Activated T-helper 9 cell treated with anti-CD3 and anti-CD28 coated beads, Interleukin-2, amount 50 U/mL, for 16 hours (primary cell): Measurements from ENCODE around the gene TMEM260.

Experiments used
- DNase-seq: peaks from one replicate; pipeline ENCODE4 v3.0.0-alpha.2; 2020; ENCODE audit warnings: low read depth

TMEM260 gene

DNA sequence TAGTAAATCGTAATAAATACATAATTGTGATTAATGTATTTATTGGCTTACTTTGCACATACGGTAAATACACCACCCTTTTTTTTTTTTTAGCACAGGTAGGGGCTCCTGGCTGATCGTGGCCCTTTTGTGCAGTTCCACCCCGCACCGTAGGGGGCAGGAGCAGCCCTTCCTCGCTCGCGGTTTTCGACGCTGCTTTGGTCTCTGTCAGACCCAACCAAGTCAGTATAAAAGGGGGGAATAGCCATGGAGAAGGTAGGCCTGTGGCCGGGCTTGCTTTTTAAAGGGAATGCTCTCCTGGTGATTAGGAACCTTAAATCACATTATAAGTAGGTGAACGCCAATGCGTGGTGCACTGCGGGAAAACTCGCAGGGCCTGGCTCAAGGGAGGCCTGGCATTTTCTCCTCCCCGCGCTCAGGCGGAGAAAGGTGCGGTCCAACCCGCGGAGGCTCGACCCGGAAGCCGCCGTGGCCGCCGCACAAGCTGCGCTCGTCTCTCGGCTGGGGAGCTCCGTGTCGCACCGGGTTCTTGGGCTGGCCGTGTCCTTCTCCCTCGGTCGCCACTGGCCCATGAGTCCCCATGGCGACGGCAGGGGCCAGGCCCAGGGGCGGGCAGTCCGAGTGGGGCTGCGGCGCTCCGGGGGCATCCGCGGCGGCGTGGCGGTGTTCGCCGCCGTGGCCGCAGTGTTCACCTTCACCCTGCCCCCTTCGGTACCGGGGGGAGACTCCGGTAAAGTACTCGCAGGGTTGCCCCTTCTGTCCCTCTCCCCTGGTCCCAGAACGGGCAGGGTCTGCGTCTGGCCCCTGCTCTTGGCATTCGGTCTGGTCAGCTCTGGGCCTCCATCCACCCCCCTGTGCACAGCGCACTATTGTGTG lies at the start of gene TMEM260:
Gene TMEM260, plus strand, starts transcription at position 454 of the 876 bp plus-strand sequence. Its CDS starts 117 bp downstream, at position 571.
- DNase-seq, result peak; percentile 85

DNA sequence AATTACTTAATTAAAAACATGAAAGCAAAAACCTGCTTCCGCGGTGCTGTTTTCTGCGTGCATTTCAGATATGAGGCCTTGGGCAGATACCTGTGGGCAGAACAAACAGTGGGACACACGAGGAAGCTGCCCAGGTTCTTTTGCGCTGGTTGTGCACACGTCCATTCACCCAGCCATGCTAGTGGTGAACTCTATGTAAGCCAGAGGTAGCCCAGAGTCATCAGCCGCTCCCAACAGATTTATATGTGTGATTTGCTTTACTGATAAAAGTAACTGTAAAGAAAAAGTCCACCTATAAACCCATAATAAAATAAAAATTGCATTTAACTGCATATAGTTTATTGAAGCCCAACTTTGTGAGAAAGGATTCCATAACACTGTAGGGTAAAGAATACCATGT lies 47.1 kb upstream of the TMEM260 start:
- DNase-seq, result no peak

DNA sequence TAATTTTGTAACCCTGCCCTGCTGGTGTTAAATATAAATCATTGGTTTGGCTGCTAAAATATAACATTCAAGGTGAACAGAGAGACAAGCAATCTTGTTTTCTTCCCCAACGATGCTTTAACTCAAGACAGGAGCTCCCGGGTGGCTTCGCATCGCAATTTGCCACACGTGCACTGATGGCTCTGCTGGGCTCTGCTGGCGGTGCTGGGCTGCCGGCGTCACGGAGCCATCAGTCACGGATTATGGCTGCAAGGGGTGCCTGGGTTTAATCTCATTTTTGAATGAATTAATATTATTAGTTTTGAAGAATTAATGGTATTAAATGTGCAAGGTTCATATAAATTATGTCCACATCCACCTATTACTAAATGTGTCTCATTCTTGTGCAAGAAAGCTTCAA lies 44.9 kb upstream of the TMEM260 start:
- no peak for DNase-seq

DNA sequence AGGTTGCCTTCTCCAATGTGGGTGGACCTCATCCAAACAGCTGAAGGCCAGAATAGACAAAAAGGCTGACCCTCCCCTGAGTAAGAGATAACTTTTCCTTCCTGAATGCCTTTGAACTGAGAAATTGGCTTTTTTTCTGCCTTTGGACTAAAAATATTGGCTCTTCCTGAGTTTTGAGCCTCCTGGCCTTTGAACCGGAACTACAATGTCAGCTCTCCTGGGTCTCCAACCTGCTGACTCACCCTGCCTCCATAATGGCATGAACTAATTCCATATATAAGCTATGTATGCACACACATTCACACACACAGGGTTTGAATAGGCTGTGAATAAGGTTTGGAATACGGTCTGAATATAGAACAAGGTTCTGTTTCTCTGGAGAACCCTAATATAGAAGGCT lies 39.7 kb upstream of the TMEM260 start:
- no peak for DNase-seq

DNA sequence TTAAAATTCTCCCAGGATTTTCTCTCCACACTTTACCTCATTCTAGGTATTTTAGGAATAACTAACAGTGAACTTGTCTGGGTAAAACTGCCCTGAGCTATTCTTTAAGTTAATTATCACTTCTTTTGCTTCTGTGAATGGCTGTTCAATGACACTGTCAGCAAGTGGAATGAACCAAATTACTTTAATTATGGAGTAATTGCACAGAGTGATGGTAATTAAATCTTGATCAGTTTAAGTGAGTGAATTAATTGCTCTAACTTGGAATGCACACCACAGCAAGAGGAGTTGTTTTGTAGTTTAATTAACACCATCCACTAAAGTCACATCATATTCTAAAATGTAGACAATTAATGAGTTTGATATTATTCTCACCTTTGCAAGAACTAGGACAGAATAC lies 36.2 kb upstream of the TMEM260 start:
- DNase-seq, result no peak

DNA sequence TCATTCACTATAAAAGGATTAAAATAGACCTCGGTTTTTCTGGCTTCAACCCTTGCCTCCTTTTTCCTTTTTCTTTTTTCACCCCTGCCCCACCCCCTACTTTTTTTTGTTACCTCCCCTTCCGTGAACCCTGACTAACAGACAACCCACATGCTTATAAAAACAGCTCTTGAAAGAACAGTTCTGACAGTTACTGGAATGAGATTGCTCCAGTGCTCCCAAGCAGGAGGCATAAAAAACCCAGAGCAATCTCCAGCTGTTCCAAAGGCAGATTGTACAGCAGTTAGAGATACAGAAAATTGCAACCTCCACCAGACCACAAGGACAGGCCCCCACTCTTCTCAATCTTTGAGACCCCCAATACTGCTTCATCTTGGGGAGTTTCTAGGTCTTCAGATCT lies 29.9 kb upstream of the TMEM260 start:
- no peak for DNase-seq

DNA sequence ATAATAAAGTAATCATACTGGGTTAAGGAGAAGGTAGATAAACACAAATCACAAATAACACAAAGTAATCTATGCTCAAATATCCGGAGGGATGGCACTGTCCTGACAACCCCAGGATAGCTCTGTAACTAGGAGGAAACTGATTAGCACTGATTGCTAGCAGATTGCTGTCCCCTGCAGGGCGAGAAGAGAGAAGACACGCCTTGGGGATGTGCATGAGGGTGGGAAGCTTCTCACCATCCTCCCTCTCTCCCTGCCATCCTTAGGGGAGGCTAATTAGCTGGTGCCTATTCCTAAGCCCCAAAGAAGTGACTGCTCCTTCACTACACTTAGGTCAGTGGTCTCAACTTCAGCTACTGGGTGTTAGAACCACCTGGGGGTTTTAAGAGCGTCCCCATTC lies 27.0 kb upstream of the TMEM260 start:
- DNase-seq, result no peak

DNA sequence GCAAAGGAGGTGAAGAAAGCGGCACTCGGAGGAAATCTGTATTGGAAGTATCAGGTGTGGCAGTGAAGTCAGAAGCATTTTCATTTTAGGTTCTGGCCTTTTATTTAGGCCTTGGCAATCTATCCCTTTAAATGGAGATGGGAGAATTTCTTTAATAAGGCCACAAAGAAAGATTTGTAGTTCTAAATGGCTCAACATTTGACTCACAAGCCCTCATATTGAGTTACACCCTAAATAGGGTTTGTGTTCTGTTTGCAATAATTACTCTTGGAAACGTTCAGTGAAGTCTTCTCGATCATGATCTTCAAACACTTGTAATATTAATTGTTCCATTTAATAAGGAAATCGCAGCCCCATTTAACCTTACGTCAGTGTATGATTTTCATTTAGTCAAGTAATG lies 25.3 kb upstream of the TMEM260 start:
- DNase-seq, result no peak

DNA sequence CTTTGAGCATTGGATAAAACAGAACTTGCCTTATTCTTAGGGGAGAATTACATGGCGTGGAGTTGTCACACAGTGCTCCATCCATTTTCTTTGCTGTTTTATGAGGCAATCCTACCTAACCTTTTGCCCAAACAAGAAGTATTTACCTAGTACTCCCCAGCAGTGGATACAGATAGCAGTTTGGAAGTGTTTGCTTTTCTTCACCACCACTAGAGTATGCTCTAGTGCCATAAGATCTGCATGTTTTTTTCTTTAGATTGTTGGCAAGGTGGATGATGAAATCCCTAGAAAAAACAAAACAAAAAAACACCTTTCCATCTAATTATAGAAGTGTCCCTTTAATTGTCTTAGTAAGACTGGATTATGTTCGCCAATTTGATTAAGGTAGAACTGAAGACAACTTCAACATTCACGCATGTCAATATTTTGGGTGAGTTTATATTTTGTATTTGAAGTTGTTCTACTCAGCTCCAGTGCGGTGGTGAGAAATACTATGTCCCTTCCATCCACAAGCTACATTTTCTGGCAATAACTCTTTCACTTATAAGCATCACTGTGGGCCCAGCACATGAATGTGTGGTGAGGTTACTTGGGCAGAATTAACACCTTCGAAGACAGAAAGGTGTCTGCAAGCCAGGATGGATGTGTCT lies 23.6 kb upstream of the TMEM260 start:
- DNase-seq, result no peak

DNA sequence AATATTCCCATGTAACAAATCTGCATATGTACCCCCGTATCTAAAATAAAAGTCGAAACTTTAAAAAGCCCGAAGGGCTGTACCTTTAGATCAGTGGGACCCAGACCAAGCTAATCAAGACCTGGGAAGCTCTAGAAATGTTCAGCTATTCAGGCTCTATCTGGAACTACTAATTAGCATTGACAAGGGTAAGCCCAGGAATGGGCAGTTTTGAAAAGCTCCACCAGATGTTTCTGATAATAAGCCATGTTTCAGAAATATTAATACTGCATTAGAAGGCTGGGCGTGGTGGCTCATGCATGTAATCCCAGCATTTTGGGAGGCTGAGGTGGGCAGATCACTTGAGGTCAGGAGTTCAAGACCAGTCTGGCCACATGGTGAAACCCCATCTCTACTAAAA lies 20.4 kb upstream of the TMEM260 start:
- no peak for DNase-seq

DNA sequence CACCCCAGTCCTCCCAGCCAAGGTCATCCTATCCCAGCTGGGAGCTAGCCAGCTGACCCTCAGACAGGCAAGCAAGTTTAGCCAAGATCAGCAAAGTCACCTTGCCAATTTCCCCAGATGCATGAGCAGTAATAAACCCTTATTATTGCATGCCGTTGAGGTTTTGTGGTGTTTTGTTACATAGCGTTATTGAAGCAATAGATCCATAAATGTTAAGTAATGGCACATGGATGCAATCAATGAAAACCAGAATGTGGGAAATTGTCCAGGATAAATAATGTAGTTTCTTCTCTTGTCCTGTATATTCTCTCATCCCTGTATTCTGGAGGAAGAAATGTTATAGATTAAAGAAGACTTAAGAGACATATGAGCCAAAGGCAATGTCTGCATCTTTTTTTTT lies 18.0 kb upstream of the TMEM260 start:
- no peak for DNase-seq

DNA sequence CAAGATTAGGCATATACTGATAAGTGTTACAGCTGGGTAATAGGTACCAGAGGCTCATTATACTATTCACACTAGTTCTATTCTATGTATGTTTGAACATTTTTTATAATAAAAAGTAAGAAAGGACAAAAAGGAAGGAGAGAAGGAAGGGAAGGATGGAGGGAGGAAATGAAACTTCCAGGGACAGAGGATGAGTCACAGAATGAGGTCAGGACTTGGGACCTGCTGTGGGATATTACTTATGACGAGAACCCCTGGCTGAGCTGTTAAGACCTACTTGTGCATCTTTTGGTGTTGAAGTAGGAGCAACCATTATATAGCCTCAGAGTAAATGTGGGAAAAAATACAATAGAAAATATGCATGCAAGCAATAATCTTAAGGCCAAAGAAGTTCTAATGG lies 16.7 kb upstream of the TMEM260 start:
- no peak for DNase-seq

DNA sequence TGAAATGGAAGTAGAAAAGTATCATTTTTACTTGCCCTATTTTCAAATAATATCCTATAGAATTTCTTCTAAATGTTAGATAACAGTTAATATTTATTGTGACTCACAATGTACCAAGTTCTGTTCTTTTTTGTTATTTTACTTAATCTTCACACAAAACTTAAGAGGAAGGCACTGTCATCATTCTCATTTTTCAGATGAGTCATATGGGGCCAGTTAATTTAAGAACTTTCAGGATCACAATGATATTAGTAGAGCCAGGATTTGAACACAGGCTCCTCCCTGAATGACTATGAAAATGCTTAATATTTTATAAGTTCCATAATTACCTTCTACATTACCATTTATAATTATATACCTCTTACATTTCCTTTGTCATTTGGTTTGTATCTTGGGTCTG lies 10.4 kb upstream of the TMEM260 start:
- no peak for DNase-seq

DNA sequence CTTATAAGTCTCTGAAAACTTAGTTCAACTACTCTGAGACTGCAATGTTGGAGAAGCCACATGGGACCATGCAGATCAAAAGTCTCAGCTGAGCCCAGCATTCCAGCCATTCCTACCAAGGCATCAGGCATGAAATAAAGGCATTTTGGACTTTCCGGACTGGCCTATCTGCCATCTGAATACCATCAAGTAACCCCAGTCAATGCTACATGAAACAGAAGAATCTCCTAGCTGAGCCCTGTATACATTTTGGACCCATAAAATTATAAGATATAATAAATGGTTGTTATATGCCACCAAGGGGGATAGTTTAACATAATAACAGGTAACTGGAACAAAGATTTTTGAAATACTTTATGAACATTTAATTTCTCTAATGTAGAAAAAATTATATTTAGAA lies 9.3 kb upstream of the TMEM260 start:
- no peak for DNase-seq

DNA sequence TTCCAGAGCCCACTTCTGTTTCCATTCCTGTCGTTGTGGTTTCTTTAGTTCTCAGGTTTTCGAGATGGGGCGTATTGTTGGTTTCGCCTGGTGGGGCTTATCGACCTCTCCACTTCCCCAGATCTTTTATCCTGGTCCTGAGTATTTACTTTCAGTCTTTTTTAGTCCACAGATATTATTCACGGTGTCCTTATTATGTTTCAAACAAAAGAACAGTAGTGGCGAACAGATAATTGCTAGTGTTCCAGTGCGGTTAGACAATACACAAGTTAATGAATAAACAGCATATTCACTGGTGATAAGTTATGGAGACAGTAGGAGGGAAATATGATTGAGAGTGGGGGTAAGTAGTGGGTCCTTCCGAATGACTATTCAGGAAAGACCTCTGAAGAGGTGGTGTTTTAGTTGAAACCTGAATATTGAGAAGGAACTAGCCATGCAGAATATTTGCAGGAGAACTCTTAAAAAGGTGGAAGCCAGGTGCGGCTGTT lies 668 bp downstream of the TMEM260 start:
- no peak for DNase-seq

DNA sequence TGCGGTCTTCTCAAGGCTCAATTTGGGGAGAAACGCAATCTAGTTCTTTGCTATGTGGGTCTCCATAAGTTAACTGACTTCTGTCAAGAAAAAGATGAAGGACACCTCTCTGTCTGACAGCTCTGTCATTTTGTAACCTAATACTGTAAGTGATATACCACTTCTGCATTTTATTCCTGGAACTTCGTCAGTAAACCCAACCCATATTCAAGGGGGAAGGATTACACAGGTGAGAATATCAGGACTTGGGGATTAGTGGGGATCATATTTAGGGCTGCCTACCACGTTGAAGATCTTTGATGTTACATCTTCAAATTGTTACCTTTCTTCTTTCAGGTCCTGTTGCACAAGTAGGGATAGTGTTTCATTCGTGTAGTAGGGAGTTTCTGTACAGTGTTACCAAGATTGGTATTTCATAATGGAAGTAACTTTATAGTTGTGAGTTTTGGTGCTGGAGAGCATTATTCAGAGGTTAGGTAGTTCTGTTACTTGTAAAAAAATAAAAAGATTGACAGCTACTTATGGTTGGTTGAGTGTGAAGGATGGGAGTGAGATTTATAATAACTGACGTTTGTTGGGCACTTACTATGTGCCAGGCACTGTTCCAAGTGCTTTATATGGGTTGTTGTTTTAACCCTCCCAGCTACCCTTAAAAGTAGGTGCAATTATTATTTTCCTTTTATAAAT lies 1.6 kb downstream of the TMEM260 start:
- no peak for DNase-seq

DNA sequence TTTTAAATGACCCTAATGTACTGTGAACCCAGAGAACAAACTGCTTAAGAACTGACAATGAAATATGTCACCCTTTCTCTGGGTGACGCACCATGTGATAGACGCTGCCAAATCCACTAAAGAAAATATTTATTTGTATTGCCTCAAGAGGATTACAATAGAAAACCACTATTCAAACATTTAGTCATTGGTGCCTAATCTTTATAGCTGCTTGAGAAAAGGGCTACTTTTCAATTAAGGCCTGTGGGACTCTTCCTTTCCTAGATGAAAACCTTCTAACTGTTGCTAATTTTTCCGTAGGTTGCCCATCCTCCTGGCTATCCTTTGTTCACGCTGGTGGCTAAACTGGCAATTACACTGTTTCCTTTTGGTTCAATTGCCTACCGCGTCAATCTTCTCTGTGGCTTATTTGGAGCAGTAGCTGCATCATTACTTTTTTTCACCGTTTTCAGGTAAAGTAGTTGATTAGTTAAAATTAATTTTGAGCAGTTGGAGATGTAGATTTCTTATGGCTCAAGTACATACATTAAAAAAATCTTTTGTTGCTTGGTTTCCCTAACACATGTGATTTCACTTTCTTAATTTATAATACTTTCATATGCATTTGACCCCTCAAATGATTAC lies 6.0 kb downstream of the TMEM260 start:
- no peak for DNase-seq

DNA sequence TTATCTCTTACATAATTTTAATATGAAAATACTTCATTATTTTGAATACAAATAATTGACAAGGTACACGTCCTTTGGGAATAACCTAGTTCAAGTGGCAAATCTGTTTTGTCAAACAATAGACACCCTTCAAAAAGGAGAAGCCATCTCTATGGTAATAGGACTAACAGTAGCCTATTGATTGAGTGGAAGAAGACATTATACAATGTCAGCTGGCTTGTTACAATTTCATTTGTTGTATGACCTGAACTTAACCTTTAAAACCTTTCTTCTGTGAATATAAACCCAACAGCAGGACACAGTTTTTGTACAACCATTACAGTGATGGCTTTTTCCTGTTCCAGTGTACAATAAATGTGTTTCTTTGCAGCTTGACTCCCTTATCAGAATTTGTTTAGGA lies 8.1 kb downstream of the TMEM260 start:
- DNase-seq, result no peak

DNA sequence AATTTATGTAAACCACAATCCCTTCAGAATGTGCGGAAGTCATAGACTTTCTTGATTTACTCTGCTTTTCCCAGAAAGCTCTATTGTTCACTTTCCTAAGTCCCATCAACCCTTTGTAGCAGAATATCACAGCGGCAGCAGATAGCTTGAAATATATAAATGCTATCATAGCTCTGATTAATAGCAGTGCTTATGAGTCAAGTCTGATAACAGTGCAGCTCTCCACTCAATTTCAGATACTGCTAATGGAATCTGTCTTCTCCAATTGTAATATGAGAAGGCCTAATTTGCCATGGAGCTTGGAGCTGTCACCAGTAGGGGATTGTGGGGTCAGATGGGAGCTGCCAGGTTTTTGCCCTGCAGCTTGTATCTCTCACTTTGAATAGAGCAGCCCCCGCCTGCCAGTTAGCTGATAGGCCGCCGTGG lies 10.9 kb downstream of the TMEM260 start:
- DNase-seq, result no peak

DNA sequence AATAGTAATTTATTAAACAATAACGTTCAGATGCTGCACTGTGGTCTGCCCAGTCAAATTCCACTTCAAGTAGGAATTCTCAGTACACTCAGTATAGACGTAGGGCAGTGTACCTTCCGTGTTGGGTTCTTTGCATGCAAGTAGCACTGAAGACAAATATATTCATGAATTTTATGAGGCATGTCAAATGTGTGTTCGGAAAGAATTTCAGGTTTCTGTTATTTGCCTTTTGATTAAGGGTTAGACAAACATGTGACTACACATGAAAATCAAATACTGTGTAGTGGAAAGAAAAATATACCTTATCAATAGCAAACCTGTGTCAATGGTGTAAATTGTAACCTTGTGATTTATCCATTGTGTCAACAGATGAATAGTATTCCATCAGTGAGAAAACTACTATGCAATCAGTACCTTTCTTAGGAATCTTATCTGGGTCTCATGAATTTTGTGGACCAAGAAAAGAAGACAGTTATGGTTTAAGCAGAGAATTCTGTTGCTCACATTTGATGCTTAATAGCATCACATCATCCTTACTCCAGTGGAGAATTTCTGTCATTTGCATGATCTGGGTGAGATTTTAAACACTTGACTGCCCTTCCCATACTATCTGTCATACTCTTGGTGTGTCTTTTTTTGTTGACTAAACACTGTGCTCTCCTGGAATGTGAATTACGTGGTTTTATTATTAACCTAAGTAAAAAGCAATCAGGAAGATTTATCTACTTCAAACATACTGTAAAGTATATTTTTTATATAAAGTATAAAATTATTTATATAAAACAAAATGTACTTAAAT lies 13.3 kb downstream of the TMEM260 start:
- DNase-seq, result no peak

DNA sequence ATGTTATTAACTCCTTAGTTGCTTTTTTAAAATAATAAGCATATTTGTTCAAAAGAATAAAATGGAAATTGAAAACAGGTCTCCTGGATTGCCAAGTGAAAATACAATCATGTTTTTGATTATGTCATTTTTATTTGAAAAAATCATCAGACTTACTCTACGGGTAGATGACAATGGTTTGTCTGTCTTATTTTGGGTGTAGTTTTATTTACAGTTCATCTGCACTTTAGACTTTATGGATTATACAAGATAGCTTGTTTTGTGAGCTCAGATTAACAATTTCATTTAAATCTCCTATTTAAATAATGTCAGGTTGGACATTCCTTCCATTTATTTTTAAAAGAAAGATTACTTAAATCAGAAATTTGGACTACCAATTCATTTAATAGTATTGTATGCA lies 14.8 kb downstream of the TMEM260 start:
- DNase-seq, result no peak

DNA sequence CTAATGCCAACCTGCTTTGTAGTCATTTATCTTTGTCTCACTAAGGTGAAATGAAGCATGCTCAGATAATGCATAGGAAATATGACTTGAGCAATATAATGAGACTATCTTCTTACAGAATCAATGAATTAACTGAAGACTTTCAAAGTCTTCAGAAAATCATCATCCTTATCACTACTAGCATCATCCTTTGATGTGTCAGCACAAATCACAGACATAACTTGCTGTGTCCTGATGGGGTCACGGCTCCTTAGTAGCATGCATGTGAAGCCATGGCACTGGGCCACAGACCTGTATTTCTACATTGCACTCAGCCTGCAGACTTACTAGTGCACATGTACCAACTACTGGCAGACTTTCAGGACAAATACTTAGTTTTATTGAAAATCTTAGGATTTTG lies 18.9 kb downstream of the TMEM260 start:
- DNase-seq, result no peak
